ENCODE measurements around the gene EFCAB6. TPM values are rescaled to one million over a fixed set of nuclear protein-coding genes. Genes with fewer than 3 reads are reported as not detected.

The EFCAB6 gene
- total RNA-seq, 4 donors from 2014 or later, result 1.2 to 4.0 (median 3.0) TPM

GRCh38 chr22:43479301-43479950 lies 332.7 kb downstream of the EFCAB6 start:
- no peak overlapping the region for H3K27ac ChIP-seq (replicated peaks in 1 of 4)
- TF ChIP-seq POLR2A (IDR thresholded peaks at IDR 0.05; ENCODE audit: low read depth), result no peak
- no peak for TF ChIP-seq CTCF (IDR thresholded peaks at IDR 0.05)
- no peak for TF ChIP-seq POLR2AphosphoS5 (IDR thresholded peaks at IDR 0.05)
- TF ChIP-seq EP300 (IDR thresholded peaks at IDR 0.05), result no peak
- 90% methylated on average over 6 of the region's 7 CpGs for WGBS
- no peaks in the 10 kb centered on the region for H3K9me3 ChIP-seq
- DNase-seq (ENCODE audit: extremely low spot score), result no peak
- intact Hi-C loops (cut with DNase I), result no loop called here
- no peaks in the 10 kb centered on the region for H3K4me1 ChIP-seq
- no peak overlapping the region for H3K4me3 ChIP-seq
- H3K36me3 ChIP-seq, result no peaks in the 10 kb centered on the region
- H3K27me3 ChIP-seq, result peaks cover 0 to 38% (median 0%) of the 10 kb centered on the region in 4 donors

Small RNA genes lying within 50 kb of the gene (small RNA-seq; reads per million reads assigned to genes)
- gene HMGN2P9, result 0 reads per million in 3 donors

Other genes with a start within 250 kb of the EFCAB6 start
- gene SULT4A1, start 50.2 kb upstream of the EFCAB6 start, total RNA-seq, result 1 to 10 TPM; 1.0 to 1.3 (median 1.3) TPM
- gene PNPLA5, start 79.7 kb upstream of the EFCAB6 start, total RNA-seq, result not detected
- under 1 TPM in 1 of 4 donors, not detected in 3; 0.39 TPM for gene PNPLA3, start 111.5 kb upstream of the EFCAB6 start, total RNA-seq
- gene SAMM50, start 143.1 kb upstream of the EFCAB6 start, total RNA-seq, result 10 to 100 TPM; 21.6 to 28.6 (median 27.2) TPM
- gene PARVB, start 212.0 kb upstream of the EFCAB6 start, total RNA-seq, result 100 to 1,000 TPM in 1 of 4 donors, 10 to 100 TPM in 3; 22.0 to 107 (median 45.5) TPM